Forelimb muscle (tissue), 1 donor: Measurements from ENCODE around the gene TOR3A. TPM values are rescaled to one million over a fixed set of nuclear protein-coding genes. Genes with fewer than 3 reads are reported as not detected.
"Not testable (repeated sequence)": the region's sequence is repeated elsewhere in the genome, so short reads cannot be mapped to it uniquely, and the experiment has no call there.

Source experiments
- DNase-seq: peaks from one replicate; pipeline ENCODE4 v3.0.0-alpha.2; 2013; ENCODE audit warnings: low read depth
- polyA plus RNA-seq: library from polyadenylated mRNA; unstranded; fragments of 120-200 nt; gene quantifications from one replicate; pipeline ENCODE4 v1.2.1, GENCODE V29; 2013; ENCODE audit not compliant: insufficient read length

TOR3A gene, protein sequence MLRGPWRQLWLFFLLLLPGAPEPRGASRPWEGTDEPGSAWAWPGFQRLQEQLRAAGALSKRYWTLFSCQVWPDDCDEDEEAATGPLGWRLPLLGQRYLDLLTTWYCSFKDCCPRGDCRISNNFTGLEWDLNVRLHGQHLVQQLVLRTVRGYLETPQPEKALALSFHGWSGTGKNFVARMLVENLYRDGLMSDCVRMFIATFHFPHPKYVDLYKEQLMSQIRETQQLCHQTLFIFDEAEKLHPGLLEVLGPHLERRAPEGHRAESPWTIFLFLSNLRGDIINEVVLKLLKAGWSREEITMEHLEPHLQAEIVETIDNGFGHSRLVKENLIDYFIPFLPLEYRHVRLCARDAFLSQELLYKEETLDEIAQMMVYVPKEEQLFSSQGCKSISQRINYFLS
- polyA plus RNA-seq: 15.8 TPM

DNA sequence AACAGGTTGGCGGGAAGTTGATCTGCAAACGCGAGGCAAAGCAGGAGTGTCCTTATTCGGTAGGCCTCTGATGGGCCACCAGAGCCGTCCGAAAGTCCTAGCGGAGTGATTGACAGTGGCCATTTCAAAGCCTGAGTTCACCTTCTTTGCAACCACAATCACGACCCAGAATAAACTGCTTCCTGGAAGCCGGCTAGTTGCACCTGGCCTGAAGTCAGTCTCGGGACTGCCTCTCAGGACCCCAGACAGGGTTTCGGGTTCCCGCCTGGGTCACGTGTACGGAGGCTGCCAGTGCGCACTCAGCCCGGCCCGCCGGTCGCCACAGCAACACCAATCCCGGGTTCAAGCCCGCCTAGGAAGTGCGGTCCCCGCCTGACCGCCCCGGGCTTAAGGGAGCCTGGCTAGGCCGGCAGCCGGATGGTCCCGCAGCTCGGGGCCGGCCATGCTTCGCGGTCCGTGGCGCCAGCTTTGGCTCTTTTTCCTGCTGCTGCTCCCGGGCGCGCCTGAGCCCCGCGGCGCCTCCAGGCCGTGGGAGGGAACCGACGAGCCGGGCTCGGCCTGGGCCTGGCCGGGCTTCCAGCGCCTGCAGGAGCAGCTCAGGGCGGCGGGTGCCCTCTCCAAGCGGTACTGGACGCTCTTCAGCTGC, at the start of gene TOR3A:
Gene TOR3A, plus strand, starts transcription at position 384 of the 646 bp plus-strand sequence. Its CDS starts 59 bp downstream, at position 443.
- DNase-seq: peak; percentile 72

DNA sequence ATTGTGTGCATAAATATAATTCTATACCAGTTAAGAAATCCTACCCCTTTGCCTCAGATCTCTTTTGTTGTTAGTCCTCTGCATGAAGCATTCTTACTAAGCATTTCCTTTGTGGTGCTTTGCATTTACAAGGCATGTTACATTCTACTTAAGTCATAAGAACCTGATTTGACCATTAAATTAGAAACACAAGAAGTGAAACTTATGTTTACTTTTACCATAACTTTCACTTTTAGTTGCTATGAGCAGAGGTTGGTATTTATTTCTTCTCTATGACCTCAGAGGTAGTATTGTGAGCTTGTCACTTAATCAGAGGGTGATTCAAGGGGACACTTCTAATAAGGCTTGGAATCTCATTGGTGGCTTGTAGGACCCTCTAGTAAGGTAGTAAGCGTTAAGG, 47.1 kb upstream of the TOR3A start:
- no peak for DNase-seq

DNA sequence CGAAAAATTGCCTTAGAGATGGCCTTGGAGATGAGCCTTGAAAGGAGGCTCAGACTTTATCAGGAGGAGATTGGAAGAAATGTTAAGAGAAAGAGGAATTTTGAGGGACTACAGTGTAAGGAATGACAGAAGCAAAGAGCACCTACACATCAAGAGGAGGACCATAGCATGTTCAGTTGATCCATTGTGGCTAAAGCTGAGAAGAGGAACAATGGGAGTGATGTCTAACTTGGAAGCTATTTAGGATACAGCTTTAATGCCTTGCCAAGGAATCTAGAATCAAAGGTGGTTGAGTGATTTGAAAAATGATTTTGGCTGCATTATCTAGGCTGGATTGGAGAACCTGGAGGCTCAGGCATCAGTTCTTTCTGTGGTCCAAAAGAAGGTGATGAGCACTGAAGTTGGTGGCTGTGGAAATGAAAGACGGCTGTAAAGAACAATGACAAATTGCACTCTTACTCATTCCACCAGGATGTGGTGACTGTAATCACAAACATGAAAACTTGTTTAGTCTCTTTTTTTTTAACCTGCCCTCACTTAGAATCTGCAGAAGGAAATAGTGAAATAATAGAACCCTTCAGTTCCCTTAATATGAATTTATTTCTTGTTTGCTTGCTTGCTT, 44.9 kb upstream of the TOR3A start:
- no peak for DNase-seq

DNA sequence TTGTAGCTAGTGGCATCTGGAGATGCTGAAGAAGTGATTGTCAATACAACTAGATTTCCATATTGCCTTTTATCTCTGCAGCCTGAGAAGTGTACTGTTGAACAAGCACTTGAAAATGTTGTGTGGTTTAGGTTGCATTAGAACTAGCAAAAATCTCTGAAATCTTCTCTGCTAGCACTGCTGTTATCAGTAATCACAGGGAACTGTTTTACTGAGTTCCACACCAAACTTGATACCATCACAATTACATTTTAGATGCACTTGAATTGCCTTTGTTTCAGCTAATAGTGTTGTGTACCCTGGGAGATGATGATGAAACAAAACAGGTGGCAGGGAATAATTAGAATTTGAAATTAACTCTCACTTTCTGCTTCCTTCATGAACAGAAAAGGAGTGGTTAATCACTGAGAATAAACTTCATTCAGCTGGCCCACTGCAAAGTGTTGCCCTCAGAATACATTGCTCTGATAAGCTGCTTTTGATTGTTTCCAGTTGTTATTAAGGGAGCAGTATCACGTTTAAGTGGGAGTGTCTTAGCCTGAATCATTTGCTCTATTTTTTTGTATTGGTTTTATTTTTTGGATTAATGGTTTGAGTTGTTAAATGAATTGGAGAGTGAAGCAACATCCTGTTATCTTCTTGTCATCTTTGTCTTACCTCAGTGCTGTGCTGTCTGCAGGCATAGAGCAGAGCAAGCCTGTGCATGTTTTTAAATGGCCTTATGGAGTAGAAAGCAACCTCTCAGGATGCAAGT, 43.2 kb upstream of the TOR3A start:
- DNase-seq: no peak

DNA sequence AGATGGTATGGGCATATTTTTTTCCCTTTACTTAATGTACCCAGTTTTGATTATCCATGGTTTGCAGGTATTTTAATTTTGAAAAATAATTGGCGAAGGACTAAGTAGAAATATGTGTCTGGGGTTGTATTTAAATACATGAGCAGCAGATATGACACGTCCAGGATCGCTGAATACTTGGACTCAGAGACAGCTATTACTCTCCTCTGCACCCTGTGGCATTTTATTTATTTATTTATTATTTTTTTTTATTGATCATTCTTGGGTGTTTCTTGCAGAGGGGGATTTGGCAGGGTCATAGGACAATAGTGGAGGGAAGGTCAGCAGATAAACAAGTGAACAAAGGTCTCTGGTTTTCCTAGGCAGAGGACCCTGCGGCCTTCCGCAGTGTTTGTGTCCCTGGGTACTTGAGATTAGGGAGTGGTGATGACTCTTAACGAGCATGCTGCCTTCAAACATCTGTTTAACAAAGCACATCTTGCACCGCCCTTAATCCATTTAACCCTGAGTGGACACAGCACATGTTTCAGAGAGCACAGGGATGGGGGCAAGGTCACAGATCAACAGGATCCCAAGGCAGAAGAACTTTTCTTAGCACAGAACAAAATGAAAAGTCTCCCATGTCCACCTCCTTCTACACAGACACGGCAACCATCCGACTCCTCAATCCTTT, 42.2 kb upstream of the TOR3A start:
- not testable (repeated sequence) for DNase-seq

DNA sequence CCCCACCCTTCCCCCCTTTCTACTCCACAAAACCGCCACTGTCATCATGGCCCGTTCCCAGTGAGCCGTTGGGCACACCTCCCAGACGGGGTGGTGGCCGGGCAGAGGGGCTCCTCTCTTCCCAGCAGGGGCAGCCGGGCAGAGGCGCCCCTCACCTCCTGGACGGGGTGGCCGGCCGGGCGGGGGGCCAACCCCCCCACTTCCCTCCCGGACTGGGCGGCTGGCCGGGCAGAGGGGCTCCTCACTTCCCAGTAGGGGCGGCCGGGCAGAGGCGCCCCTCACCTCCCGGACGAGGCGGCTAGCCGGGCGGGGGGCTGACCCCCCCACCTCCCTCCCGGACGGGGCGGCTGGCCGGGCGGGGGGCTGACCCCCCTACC, 41.7 kb upstream of the TOR3A start:
- not testable (repeated sequence) for DNase-seq

DNA sequence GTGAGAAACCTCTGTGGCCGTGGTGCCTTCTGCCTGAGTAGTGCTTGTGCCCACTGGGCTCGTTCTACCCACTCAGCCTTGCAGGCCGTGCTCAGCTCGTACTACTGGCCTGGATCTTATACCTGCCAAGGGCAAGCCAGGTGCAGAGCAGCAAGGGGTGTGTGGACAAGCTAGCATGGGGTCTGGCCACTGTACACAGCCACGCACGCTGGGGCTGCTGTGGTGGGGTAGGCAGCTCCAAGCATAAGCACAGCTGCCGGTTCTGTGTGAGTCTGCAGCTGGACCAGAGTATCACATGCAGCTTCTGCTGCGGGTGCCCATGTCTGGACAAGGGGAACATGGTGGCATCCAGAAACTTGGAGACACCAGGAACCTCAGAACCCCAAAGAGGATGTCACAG, 39.8 kb upstream of the TOR3A start:
- no peak for DNase-seq

DNA sequence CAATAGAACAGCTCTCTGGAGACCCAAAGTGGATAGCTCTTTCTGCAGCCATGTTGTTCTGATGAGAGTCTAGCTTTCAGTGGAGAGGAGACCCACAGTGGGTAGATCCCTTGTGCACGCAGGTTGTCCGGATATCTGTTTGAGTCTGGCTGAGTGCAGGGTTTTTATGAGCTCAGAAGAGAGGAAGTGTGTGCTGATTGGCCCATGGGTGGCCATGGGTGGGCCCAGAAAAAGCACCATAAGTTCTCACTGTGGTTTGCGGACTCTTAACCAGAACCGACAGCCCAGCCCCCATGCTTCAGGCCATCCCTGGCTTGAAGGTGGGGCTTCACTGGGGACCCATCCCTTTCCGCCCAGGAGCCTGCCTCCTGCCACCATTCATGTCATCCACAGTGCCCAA, 39.2 kb upstream of the TOR3A start:
- DNase-seq: no peak

DNA sequence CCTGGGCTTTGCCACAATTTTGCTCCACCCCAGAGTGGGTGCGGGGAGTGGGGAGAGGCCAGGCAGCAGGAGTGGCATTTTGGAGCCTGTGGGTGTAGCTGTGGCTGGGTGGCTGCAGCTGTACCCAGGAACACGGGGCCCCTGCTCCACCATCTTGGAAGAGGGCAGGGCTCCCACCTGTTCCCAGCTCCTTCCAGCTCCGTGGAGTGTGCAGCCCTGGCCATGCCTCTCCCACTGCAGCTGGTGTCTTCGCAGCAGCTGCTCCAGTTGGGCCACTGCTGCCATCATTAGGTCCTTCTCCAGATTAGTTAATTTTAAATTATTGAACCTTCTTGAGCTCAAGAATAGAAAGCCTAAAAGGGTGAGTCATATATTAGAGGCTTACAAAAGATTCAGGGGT, 38.6 kb upstream of the TOR3A start:
- no peak for DNase-seq

DNA sequence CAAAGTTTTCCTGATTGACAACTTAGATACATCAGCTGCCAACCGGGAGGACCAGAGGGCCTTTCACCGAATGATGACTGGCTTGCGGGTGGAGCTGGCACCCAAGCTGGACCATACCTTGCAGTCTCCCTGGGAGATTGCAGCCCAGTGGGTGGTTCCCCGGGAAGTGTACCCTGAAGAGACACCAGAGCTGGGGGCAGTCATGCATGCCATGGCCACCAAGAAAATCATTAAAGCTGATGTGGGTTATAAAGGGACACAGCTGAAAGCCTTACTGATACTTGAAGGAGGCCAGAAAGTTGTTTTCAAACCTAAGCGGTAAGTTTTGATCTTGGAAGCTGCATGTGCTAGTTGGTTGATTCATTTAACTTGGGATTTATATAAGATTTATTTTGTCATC, 38.0 kb upstream of the TOR3A start:
- DNase-seq: no peak

DNA sequence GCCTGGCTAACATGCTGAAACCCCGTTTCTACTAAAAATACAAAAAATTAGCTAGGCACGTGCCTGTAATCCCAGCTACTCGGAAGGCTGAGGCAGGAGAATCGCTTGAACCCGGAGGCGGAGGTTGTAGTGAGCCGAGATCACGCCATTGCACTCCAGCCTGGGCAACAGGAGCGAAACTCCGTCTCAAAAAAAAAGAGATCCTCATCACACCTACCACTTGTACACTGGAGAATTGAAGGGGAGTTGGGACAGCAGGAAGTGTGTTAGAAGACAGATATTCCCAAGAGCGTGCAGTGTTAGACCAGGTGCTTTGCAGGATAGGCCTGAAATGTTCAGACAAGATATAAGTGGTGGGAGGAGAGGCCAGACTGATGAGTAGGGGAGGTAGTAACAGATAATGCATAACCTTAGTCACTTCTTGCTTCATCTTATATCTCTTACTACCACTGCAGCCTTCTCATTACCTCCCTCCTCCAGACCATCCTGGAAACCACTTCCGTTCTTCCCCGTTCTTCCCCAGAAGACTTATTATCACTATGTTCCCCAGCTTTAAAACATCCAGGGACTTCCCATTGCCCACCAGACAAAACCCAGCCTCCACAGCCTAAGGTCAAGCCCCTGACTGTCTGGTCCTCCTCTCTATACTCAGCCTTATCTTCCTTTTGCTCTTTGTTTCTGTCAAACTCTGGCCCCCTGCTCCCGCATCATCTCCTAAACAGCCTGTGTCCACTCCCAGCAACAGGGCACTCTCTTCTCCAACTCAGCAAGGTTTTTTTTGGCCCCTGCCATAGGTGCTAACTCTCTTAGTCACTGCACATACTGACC, 34.8 kb upstream of the TOR3A start:
- DNase-seq: no peak

DNA sequence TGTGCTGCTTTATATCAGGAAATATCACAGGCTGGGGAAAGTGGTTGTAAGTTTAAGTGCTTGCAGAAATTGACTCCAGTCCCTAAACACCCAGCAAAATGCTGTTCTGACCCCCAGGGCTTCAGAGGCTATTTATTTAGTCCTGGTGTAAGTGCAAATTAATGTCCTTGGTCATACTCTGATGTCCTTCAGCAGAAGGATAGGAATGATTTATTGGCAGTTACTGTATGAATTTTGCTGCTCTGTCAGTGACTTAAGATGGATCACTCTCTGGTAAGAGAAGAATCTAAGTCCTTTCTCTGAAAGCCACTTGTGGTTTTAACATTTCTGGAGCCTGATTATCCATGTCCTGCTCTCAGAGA, 34.3 kb upstream of the TOR3A start:
- no peak for DNase-seq

DNA sequence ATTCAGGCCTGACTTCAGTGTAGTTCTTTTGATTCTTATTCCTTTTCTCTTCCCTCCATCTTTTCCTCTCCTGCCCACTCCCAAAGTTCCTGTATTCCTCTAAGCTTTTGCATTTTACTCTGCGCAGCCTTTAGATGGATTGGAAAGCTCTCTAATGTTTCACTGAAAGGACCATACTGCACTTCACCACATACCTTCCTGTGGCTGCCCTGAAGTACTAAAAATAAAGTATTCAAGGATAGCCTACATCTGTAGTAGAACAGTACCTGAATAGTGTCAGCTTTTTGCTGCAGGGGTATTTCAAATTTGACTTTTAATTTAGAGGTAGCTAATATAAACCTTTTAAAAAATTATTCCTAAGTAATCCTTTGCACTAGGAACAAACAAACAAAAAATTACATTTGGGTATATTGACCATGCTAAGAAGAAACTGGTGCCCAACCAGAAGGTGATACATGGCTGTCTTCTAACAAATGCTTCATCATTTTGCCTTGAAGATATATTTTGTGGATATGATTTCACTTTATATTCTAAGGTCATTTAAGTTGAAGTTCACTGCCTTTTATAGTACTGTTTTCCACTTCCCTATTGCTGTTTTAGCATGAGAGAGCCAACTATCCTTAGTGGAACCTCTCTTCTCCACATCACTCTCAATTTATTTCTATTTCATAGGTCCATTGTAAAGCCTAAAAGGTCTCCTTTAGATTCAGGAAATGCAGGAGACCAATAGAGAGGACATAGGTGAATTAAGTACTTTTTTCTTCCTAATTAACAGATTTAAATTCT, 33.3 kb upstream of the TOR3A start:
- no peak for DNase-seq

DNA sequence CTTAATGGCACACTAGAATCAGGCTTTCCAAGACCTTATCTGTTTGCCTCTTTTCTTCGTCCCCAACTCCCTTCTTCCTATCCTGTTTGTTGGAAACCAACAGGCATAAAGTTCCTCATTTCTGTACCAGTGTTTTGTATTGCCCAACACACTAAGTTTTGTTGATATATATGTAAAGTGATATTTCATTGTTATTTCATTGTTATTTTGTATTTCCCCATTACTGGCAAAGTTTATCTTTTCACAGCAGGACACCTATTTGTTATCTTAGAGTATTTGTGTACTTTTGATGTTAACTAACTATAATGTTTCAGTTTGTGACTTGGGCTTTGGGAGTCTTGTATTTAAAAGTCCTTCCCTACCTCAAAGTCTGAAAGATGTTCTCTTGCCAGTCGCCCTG, 29.1 kb upstream of the TOR3A start:
- DNase-seq: no peak

DNA sequence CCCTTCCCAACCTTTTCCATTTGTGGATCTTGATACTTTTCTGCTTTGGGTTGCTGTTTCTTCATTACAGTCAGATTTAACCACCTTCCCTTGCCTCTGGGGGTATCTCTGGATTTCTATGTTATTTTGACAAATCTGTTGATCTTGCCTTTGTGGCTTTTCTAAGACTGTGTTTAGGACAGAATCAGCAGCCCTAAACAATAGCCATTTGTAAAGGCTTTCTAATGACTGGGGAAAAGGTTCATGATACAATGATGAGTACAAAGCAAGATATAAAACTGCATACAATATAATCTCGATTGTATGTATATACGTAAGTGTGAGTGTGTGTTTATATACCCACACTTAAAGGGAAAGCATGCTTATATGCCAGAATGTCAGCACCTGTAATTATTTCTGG, 28.4 kb upstream of the TOR3A start:
- DNase-seq: no peak

DNA sequence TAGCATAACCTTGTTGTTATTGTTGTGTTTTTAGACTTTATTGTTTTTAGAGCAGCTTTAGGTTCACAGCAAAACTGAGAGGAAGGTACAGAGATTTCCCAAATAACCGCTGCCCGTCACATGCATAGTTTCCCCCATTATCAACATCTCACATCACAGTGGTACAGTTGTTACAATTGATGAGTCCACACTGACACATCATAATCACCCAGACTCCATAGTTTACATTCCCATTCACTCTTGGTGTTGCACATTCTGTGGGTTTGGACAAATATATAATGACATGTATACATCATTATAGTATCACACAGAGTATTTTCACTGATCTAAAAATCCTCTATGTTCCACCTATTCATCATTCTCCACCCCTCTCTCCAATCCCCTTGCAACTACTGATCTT, 25.9 kb upstream of the TOR3A start:
- no peak for DNase-seq

DNA sequence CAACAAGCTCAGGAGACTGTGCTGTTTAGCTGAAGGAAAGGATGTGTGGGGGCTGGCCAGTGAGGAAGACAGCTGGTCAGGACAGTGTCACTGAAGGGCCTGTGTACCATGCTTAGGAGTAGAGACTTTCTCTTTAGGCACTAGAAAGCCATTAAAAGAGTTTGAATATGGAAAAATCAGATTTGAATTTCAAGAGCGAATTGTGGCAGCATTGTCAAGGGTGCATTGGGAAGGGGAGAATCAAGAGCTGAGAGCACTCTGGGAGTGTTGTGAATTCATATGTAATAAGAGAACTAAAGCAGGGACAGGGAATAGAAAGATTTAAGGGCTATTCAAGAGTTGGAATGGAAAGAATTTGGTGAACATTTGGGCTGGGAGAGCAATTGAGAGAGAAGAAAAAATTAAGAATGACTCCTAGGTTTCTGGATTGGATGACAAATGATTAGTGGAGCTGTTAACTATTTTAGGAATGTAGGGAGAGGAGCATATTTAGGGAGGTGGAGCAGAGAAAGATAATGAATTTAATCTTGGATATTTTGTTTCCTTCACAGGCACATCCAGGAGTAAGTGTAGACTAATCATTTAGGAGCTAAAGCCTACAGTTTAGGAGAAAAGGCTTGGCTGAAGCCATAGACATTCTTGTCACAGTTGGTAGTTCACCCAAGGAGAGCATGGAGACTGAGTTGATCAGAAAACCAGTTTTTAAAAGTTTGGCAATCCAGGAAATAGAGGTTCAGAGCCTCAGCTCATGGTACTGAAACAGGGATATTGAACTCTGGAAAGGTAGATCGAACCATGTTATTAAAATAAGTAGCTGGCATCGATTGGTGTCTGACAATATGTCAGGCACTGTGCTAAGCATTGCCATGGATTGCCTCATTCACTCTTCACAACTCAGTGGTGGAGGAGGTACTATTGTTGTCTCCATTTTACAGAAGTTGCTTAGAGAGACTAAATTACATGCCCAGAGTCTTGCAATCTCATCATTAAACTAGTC, 23.1 kb upstream of the TOR3A start:
- DNase-seq: no peak

DNA sequence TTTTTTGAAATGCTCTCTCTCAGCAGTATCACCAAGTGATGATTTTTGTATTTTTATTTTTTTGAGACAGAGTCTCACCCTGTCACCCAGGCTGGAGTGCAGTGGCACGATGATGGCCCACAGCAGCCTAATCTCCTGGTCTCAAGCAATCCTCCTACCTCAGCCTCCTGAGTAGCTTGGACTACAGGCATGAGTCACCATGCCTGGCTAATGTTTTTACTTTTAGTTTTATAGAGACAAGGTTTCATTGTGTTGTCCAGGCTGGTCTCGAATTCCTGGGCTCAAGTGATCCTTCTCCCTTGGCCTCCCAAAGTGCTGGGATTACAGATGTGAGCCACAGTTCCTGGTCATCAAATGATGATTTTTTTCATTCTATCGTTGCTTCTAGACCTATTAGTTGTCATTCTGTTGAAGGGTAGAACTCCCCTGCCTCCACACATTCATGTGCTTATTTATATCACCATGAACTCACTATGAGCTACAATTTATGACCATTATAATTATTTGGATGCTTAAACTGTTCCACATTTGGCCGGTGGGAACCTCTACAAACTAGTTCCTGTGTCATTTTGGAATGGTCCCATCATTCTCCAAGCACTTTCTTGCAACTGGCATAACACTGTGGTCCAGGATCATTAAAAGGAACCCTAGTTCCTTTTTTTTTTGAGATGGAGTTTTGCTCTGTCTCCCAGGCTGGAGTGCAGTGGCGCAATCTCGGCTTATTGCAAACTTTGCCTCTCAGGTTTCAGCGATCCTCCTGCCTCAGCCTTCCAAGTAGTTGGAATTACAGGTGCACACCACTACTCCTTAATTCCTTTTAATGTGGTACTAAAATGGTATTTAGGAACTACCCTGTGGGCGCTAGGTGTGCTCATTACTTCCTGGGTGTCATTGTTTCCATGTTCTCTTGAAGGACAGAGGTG, 20.2 kb upstream of the TOR3A start:
- DNase-seq: no peak
